ENCODE data around the gene CARNS1.

Gene CARNS1

DNA sequence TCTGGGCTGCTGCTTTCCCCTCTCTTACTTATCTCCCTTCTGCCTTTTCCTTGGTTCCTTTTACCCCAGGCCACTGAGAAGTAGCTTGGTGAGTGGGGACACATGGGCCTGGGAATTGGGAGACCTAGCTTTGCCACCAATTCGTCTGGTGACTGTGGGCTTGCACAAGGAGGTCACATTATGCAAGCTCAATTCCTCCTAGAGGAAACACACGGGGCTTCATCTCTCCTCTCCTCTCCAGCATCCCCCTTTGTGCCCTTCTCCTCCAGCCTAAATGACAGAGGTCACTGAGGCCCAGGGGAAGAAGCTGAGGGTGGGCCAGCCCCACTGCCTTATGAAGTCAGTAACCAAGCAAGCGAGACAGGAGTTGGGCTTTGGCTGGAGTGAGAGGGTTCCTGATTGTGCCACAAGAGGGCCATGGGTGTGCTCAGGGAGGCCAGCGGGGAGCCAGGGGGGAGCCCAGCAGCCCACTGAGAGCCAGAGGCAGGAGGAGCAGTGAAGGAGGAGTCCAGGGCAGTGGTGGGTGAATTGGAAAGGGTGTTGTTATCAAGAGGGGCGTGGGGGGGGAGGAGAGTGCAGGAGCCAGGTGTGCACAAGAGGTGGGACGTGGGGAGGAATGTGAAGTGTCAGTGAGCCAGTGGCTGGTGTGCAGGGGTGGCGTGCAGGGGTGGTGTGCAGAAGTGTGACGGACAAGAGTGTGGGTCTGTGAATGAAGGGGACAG is 44.1 kb upstream of the CARNS1 start:
- H3K9ac ChIP-seq: no peak overlapping the region
- H3K9me3 ChIP-seq (ENCODE audit: control insufficient read depth, low read length): no peaks in the 10 kb centered on the region
- no peaks in the 10 kb centered on the region for H3K4me1 ChIP-seq
- H3K4me3 ChIP-seq (ENCODE audit: low read depth, low read length): no peak overlapping the region
- no peak overlapping the region for H2AFZ ChIP-seq
- TF ChIP-seq, protein P1, sequence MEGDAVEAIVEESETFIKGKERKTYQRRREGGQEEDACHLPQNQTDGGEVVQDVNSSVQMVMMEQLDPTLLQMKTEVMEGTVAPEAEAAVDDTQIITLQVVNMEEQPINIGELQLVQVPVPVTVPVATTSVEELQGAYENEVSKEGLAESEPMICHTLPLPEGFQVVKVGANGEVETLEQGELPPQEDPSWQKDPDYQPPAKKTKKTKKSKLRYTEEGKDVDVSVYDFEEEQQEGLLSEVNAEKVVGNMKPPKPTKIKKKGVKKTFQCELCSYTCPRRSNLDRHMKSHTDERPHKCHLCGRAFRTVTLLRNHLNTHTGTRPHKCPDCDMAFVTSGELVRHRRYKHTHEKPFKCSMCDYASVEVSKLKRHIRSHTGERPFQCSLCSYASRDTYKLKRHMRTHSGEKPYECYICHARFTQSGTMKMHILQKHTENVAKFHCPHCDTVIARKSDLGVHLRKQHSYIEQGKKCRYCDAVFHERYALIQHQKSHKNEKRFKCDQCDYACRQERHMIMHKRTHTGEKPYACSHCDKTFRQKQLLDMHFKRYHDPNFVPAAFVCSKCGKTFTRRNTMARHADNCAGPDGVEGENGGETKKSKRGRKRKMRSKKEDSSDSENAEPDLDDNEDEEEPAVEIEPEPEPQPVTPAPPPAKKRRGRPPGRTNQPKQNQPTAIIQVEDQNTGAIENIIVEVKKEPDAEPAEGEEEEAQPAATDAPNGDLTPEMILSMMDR (IDR thresholded peaks at IDR 0.05): no peak
- no peaks in the 10 kb centered on the region for H3K36me3 ChIP-seq (ENCODE audit: control insufficient read depth, insufficient read depth, low read length)
- no peaks in the 10 kb centered on the region for H3K27me3 ChIP-seq (ENCODE audit: control insufficient read depth, insufficient read depth, low read length)
- H3K4me2 ChIP-seq (ENCODE audit: low read length): peak overlapping the region; percentile 53
- no peak overlapping the region for H3K27ac ChIP-seq
- no peaks in the 10 kb centered on the region for H3K79me2 ChIP-seq

- H3K36me3 ChIP-seq (ENCODE audit: control insufficient read depth, insufficient read depth, low read length): no peaks in the 10 kb centered on the region
- no peaks in the 10 kb centered on the region for H3K4me1 ChIP-seq
- H3K27me3 ChIP-seq (ENCODE audit: control insufficient read depth, insufficient read depth, low read length): no peaks in the 10 kb centered on the region
- H3K4me2 ChIP-seq (ENCODE audit: low read length): peak overlapping the region; percentile 53
- H3K79me2 ChIP-seq: no peaks in the 10 kb centered on the region
- no peak overlapping the region for H3K27ac ChIP-seq
- H2AFZ ChIP-seq: no peak overlapping the region
- TF ChIP-seq, protein P1 (IDR thresholded peaks at IDR 0.05): no peak
- no peaks in the 10 kb centered on the region for H3K9me3 ChIP-seq (ENCODE audit: control insufficient read depth, low read length)
- no peak overlapping the region for H3K9ac ChIP-seq
- peak overlapping the region; percentile 22 for H3K4me3 ChIP-seq (ENCODE audit: low read depth, low read length)
Observed at GRCh38 chr11:67371911-67372320, 43.6 kb upstream of the CARNS1 start.

DNA sequence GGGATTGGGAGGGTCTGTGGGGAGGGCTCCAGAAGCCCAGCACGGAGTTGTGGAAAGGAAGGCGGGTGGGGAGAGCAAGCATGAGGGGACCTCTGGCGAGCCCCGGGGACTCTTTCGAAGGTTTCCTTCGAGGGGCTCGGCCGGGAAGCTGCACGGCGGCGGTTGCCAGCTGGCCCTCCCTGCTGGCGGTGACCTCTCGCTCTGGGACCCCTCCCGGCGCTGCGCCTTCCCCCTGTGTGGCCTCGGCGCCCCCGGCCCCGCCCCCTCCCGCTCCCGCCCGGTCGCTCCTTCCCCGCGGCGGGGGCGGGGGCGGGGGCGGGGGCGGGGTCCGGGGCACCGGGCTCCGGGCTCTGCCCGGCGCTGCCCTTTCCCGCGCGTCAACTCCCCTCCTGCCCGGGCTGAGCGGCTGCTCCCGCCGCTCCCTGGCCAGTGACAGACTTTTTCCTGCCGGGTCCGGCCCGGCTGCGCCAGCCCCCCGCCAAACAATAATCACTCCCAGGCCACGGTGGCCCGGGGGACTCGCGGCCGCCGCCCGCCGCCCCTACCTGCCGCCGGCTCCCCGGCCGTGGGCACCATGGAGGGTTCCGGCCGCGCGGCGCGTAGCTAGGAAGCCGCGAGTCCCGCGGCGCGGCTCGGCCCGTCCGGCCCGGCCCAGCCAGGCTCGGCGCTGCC is 43.0 kb upstream of the CARNS1 start:
- peak overlapping the region; percentile 53 for H3K4me2 ChIP-seq (ENCODE audit: low read length)
- TF ChIP-seq, protein P1 (IDR thresholded peaks at IDR 0.05): no peak
- peak overlapping the region; percentile 22 for H3K4me3 ChIP-seq (ENCODE audit: low read depth, low read length)
- no peaks in the 10 kb centered on the region for H3K79me2 ChIP-seq
- H3K4me1 ChIP-seq: no peaks in the 10 kb centered on the region
- no peaks in the 10 kb centered on the region for H3K27me3 ChIP-seq (ENCODE audit: control insufficient read depth, insufficient read depth, low read length)
- H3K9me3 ChIP-seq (ENCODE audit: control insufficient read depth, low read length): no peaks in the 10 kb centered on the region
- no peak overlapping the region for H2AFZ ChIP-seq
- no peak overlapping the region for H3K27ac ChIP-seq
- H3K36me3 ChIP-seq (ENCODE audit: control insufficient read depth, insufficient read depth, low read length): no peaks in the 10 kb centered on the region
- H3K9ac ChIP-seq: no peak overlapping the region

DNA sequence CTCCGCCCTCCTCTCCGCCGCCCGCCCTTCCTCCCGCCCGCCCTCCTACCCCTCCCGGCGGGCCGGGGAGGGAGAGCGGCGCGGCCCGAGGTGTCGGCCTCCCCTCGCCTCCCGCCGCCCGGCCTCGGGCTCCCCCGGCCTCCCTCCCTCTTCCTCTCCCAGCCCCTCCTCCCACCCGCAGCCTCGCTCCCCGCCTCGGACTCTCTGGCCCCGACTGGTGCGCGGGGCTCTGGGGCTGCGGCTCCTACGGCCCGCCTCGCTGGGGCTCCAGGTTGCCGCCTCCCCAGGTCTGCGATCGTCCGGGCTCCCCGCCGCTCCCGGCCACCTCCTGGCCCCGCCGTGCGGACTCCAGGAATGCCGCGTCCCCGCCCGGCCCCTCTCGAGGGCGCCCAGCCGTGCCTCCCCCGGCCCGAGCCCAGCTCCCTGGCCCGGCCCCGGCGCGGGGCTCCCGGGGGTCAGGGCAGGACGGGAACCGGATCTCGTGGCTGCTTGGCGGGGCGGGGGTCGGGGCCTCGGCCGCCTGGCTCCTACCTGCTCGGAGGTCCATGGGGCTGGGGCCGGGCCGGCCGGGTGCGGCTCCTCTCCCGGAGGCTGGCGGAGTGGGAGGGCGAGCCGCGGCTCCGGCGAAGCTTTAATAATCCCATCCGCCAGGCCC is 42.4 kb upstream of the CARNS1 start, which contains the start of gene CLCF1:
Gene CLCF1, minus strand, starts transcription at position 606 of the 655 bp plus-strand sequence. Its CDS starts 59 bp downstream, at position 547.
- TF ChIP-seq, protein P1 (IDR thresholded peaks at IDR 0.05): no peak
- Histone ChIP-seq H3K27me3 (ENCODE audit: control insufficient read depth, insufficient read depth, low read length) (no peaks in the 10 kb centered on the region), H3K9ac (no peak within 1 kb of the TSS), H3K4me1 (no peaks in the 10 kb centered on the region), H3K9me3 (ENCODE audit: control insufficient read depth, low read length) (no peaks in the 10 kb centered on the region), H3K4me3 (ENCODE audit: low read depth, low read length) (peak within 1 kb of the TSS; percentile 53), H3K79me2 (no peaks in the 10 kb centered on the region), H2AFZ (peak within 1 kb of the TSS; percentile 48), H3K4me2 (ENCODE audit: low read length) (peak within 1 kb of the TSS; percentile 69), H3K27ac (no peak within 1 kb of the TSS), H3K36me3 (ENCODE audit: control insufficient read depth, insufficient read depth, low read length) (no peaks in the 10 kb centered on the region)

Data from parathyroid adenoma (tissue), 2 donors.